Measurements from ENCODE around the gene ENKUR. TPM values are rescaled to one million over a fixed set of nuclear protein-coding genes. Genes with fewer than 3 reads are reported as not detected.
"Not testable (repeated sequence)": the region's sequence is repeated elsewhere in the genome, so short reads cannot be mapped to it uniquely, and the experiment has no call there.

The ENKUR gene
- total RNA-seq, 2 experiments from 2014 or later = not detected

- Mint-ChIP-seq H3K9me3 (ENCODE audit: insufficient read depth) (no peaks in the 10 kb centered on the region), H3K27ac (no peak overlapping the region), H3K36me3 (ENCODE audit: low read depth) (no peaks in the 10 kb centered on the region), H3K27me3 (ENCODE audit: low read depth) (no peaks in the 10 kb centered on the region), H3K4me3 (no peak overlapping the region), H3K4me1 (ENCODE audit: low read depth) (no peaks in the 10 kb centered on the region)
- no peak for DNase-seq
- ATAC-seq = no peak
- ChIA-PET CTCF (interaction anchor here (1.1 to 1.2 kb wide), 2 partner anchors 8 to 93 kb away, joined by 3 read pairs; no protein-coding TSS in a partner anchor), POLR2A (no interaction called here)
Measured at GRCh38 chr10:24988831-24989640, 26.9 kb downstream of the ENKUR start.

GRCh38 chr10:24984906-24985305 lies 31.1 kb downstream of the ENKUR start:
- ChIA-PET POLR2A (no interaction called here), CTCF (no interaction called here)
- ATAC-seq (no peak), DNase-seq (no peak)
- Mint-ChIP-seq H3K27ac (no peak overlapping the region), H3K4me3 (no peak overlapping the region), H3K36me3 (ENCODE audit: low read depth) (no peaks in the 10 kb centered on the region), H3K9me3 (ENCODE audit: insufficient read depth) (no peaks in the 10 kb centered on the region), H3K4me1 (ENCODE audit: low read depth) (peaks cover 8% of the 10 kb centered on the region), H3K27me3 (ENCODE audit: low read depth) (no peaks in the 10 kb centered on the region)

DNA sequence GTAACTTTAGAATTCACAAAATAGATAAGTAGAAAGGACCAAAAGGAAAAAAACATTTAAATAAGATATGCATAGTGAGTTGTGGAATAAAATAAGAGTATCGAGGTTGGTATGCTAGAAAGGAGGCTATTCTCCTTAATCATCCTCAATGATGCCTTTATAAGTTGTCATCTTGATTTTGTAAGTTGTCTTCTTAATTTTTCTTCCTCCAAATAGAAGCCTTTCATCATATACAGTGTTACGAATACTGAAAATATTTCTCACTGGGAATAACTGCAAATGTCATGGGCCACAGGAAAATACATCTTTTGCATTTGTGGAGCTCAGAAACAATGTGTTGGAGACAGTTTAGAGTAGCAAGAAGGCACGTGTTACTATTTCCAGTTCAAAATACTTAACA lies 32.0 kb downstream of the ENKUR start:
- ChIA-PET CTCF (no interaction called here), POLR2A (no interaction called here)
- Mint-ChIP-seq H3K27ac (no peak overlapping the region), H3K36me3 (ENCODE audit: low read depth) (no peaks in the 10 kb centered on the region), H3K9me3 (ENCODE audit: insufficient read depth) (no peaks in the 10 kb centered on the region), H3K4me1 (ENCODE audit: low read depth) (peaks cover 8% of the 10 kb centered on the region), H3K4me3 (no peak overlapping the region), H3K27me3 (ENCODE audit: low read depth) (no peaks in the 10 kb centered on the region)
- ATAC-seq = no peak
- no peak for DNase-seq

GRCh38 chr10:24983130-24983529 lies 32.8 kb downstream of the ENKUR start:
- no peak for ATAC-seq

GRCh38 chr10:24982319-24983112 lies 33.4 kb downstream of the ENKUR start:
- ChIA-PET POLR2A (no interaction called here), CTCF (interaction anchor here (0.8 to 1.4 kb wide), 3 partner anchors 99 to 154 kb away, joined by 3 read pairs; no protein-coding TSS in a partner anchor)
- no peak for DNase-seq
- H3K4me3 Mint-ChIP-seq = no peak overlapping the region
- H3K27ac Mint-ChIP-seq = no peak overlapping the region
- ATAC-seq = no peak
- no peaks in the 10 kb centered on the region for H3K27me3 Mint-ChIP-seq (ENCODE audit: low read depth)
- H3K4me1 Mint-ChIP-seq (ENCODE audit: low read depth) = peaks cover 8% of the 10 kb centered on the region
- H3K9me3 Mint-ChIP-seq (ENCODE audit: insufficient read depth) = no peaks in the 10 kb centered on the region
- H3K36me3 Mint-ChIP-seq (ENCODE audit: low read depth) = no peaks in the 10 kb centered on the region

More at GRCh38 chr10:24983130-24983529, 32.8 kb downstream of the ENKUR start:
- Mint-ChIP-seq H3K4me1 (ENCODE audit: low read depth) (peaks cover 8% of the 10 kb centered on the region), H3K9me3 (ENCODE audit: insufficient read depth) (no peaks in the 10 kb centered on the region), H3K27ac (no peak overlapping the region), H3K4me3 (no peak overlapping the region), H3K27me3 (ENCODE audit: low read depth) (no peaks in the 10 kb centered on the region), H3K36me3 (ENCODE audit: low read depth) (no peaks in the 10 kb centered on the region)
- POLR2A ChIA-PET = no interaction called here
- CTCF ChIA-PET = no interaction called here
- no peak for DNase-seq

DNA sequence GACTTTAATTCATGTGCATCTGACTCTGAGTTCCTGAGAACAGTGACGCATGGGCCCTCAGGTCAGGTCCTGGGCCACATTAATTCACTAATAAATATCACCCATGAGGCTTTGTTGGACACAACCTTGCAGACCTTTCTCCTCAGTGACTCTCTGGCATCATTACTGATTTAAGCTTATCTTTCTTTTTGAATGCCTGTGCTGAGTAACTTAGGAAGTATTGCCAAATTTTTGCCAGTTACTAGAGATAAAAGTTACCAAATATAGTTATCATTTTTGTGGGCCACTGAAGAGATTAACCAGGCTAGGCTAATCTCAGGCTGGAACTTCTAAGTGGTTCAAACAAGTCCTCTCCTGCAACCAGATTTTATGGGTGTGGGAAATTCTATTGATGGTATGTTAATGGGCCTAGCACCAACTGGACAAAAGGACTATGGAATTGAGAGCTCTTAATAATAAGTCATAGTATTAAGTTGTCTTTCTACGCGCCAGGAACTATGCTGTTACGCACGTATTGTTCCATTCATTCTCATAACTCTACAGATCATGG lies 34.7 kb downstream of the ENKUR start:
- POLR2A ChIA-PET = no interaction called here
- Mint-ChIP-seq H3K4me1 (ENCODE audit: low read depth) (peaks cover 8% of the 10 kb centered on the region), H3K36me3 (ENCODE audit: low read depth) (no peaks in the 10 kb centered on the region), H3K9me3 (ENCODE audit: insufficient read depth) (no peaks in the 10 kb centered on the region), H3K27ac (no peak overlapping the region), H3K4me3 (no peak overlapping the region), H3K27me3 (ENCODE audit: low read depth) (no peaks in the 10 kb centered on the region)
- DNase-seq = no peak
- no peak for ATAC-seq
- CTCF ChIA-PET = interaction anchor here (0.7 to 1.4 kb wide), 3 partner anchors 9 to 102 kb away, joined by 3 read pairs; no protein-coding TSS in a partner anchor

- H3K4me1 Mint-ChIP-seq (ENCODE audit: low read depth) = peaks cover 8% of the 10 kb centered on the region
- no peaks in the 10 kb centered on the region for H3K27me3 Mint-ChIP-seq (ENCODE audit: low read depth)
- POLR2A ChIA-PET = no interaction called here
Measured at GRCh38 chr10:24979685-24980084, 36.3 kb downstream of the ENKUR start.

GRCh38 chr10:24974976-24975375 lies 41.0 kb downstream of the ENKUR start:
- H3K36me3 Mint-ChIP-seq (ENCODE audit: low read depth) = no peaks in the 10 kb centered on the region
- no peak for DNase-seq
- ChIA-PET POLR2A (no interaction called here), CTCF (no interaction called here)
- H3K9me3 Mint-ChIP-seq (ENCODE audit: insufficient read depth) = no peaks in the 10 kb centered on the region
- no peaks in the 10 kb centered on the region for H3K27me3 Mint-ChIP-seq (ENCODE audit: low read depth)
- no peak overlapping the region for H3K27ac Mint-ChIP-seq
- no peak overlapping the region for H3K4me3 Mint-ChIP-seq
- no peak for ATAC-seq
- H3K4me1 Mint-ChIP-seq (ENCODE audit: low read depth) = peaks cover 3% of the 10 kb centered on the region

More at GRCh38 chr10:24979685-24980084, 36.3 kb downstream of the ENKUR start:
- ATAC-seq = no peak
- Mint-ChIP-seq H3K27ac (no peak overlapping the region), H3K9me3 (ENCODE audit: insufficient read depth) (no peaks in the 10 kb centered on the region), H3K36me3 (ENCODE audit: low read depth) (no peaks in the 10 kb centered on the region), H3K4me3 (no peak overlapping the region)
- CTCF ChIA-PET = no interaction called here
- no peak for DNase-seq

- Mint-ChIP-seq H3K9me3 (ENCODE audit: insufficient read depth) (no peaks in the 10 kb centered on the region), H3K4me3 (no peak overlapping the region), H3K27me3 (ENCODE audit: low read depth) (no peaks in the 10 kb centered on the region), H3K36me3 (ENCODE audit: low read depth) (no peaks in the 10 kb centered on the region), H3K4me1 (ENCODE audit: low read depth) (peaks cover 6% of the 10 kb centered on the region), H3K27ac (no peak overlapping the region)
- ChIA-PET CTCF (no interaction called here), POLR2A (no interaction called here)
- ATAC-seq (no peak), DNase-seq (no peak)
Measured at GRCh38 chr10:24973163-24973562, 42.8 kb downstream of the ENKUR start.

DNA sequence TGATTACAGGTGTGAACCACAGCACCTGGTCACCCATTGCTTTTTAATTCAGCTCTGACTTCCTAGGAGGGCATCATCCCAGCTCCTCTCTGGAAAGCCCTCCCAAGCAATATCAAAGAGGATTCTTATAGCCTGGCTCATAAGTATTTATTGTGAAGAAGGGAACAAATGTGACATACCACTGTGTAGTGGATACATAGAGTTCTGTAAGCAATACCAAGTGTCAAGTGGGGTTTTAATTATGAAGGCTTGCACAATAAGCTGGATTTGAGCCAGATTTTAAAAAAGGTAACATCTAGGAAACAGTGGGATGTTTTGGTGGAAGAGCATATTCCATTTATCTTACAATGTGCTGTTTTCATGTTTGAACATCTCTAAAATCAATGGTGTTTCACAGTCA lies 44.6 kb downstream of the ENKUR start:
- ChIA-PET CTCF (interaction anchor here (0.6 to 0.7 kb wide), 2 partner anchors 330 to 352 kb away, joined by 3 read pairs; no protein-coding TSS in a partner anchor), POLR2A (no interaction called here)
- H3K9me3 Mint-ChIP-seq (ENCODE audit: insufficient read depth) = no peaks in the 10 kb centered on the region
- no peak overlapping the region for H3K27ac Mint-ChIP-seq
- no peaks in the 10 kb centered on the region for H3K27me3 Mint-ChIP-seq (ENCODE audit: low read depth)
- peaks cover 6% of the 10 kb centered on the region for H3K4me1 Mint-ChIP-seq (ENCODE audit: low read depth)
- ATAC-seq (no peak), DNase-seq (no peak)
- no peak overlapping the region for H3K4me3 Mint-ChIP-seq
- H3K36me3 Mint-ChIP-seq (ENCODE audit: low read depth) = no peaks in the 10 kb centered on the region

GRCh38 chr10:24969841-24970281 lies 46.1 kb downstream of the ENKUR start:
- no peak overlapping the region for H3K27ac Mint-ChIP-seq
- no peaks in the 10 kb centered on the region for H3K9me3 Mint-ChIP-seq (ENCODE audit: insufficient read depth)
- ChIA-PET CTCF (interaction anchor here (1.3 kb wide), 1 partner anchor 21 kb away, joined by 4 read pairs; no protein-coding TSS in a partner anchor), POLR2A (no interaction called here)
- no peaks in the 10 kb centered on the region for H3K27me3 Mint-ChIP-seq (ENCODE audit: low read depth)
- DNase-seq (no peak), ATAC-seq (no peak)
- peaks cover 6% of the 10 kb centered on the region for H3K4me1 Mint-ChIP-seq (ENCODE audit: low read depth)
- H3K4me3 Mint-ChIP-seq = no peak overlapping the region
- H3K36me3 Mint-ChIP-seq (ENCODE audit: low read depth) = no peaks in the 10 kb centered on the region

DNA sequence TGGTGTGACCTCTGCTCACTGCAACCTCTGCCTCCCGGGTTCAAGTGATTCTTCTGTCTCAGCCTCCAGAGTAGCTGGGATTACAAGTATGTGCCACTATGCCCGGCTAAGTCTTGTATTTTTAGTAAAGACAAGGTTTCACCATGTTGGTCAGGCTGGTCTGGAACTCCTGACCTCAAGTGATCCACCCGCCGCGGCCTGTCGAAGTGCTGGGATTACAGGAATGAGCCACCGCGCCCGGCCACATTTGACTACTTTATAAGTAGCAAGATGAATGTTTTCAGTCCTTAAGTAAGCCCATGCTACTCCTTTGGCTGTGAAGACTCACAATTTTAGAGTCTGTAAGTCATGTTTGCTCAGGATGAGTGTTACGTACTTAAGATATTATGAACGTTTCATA lies 47.0 kb downstream of the ENKUR start:
- CTCF ChIA-PET = interaction anchor here (1.3 kb wide), 1 partner anchor 20 kb away, joined by 4 read pairs; no protein-coding TSS in a partner anchor
- H3K27me3 Mint-ChIP-seq (ENCODE audit: low read depth); H3K4me3 Mint-ChIP-seq; POLR2A ChIA-PET; H3K9me3 Mint-ChIP-seq (ENCODE audit: insufficient read depth); H3K4me1 Mint-ChIP-seq (ENCODE audit: low read depth); H3K27ac Mint-ChIP-seq; ATAC-seq; H3K36me3 Mint-ChIP-seq (ENCODE audit: low read depth); DNase-seq: not testable (repeated sequence)
